GM21529 (cell line): Measurements from ENCODE around the gene NFIX.
"Not testable (repeated sequence)": the region's sequence is repeated elsewhere in the genome, so short reads cannot be mapped to it uniquely, and the experiment has no call there.

Experiments
- ATAC-seq: cut with Tn5 transposase; IDR thresholded peaks from one replicate; pipeline ENCODE4 v1.9.1; 2021; ENCODE audit not compliant: unreplicated experiment

Gene NFIX

GRCh38 chr19:12994701-12995595, at the start of gene NFIX:
Gene NFIX (plus strand): TSS chr19:12995475. CDS start chr19:12995838, 363 bp downstream.
- no peak for ATAC-seq

- peak; percentile 60 for ATAC-seq
Observed at GRCh38 chr19:12945479-12946091, 49.7 kb upstream of the NFIX start, which contains the start of gene RAD23A. Gene RAD23A (plus strand): TSS chr19:12945862. CDS start chr19:12945949, 87 bp downstream.

GRCh38 chr19:12946092-12946721, 49.1 kb upstream of the NFIX start:
- ATAC-seq = peak; percentile 37

- no peak for ATAC-seq
Observed at GRCh38 chr19:12946731-12947496, 48.4 kb upstream of the NFIX start.

GRCh38 chr19:12947702-12948611, 47.3 kb upstream of the NFIX start:
- no peak for ATAC-seq

GRCh38 chr19:12948612-12949362, 46.5 kb upstream of the NFIX start:
- ATAC-seq = no peak

GRCh38 chr19:12949363-12950283, 45.7 kb upstream of the NFIX start:
- ATAC-seq = no peak

GRCh38 chr19:12952050-12952449, 43.2 kb upstream of the NFIX start:
- not testable (repeated sequence) for ATAC-seq

- no peak for ATAC-seq
Observed at GRCh38 chr19:12952488-12953137, 42.7 kb upstream of the NFIX start.

- no peak for ATAC-seq
Observed at GRCh38 chr19:12953138-12953798, 42.0 kb upstream of the NFIX start.

- no peak for ATAC-seq
Observed at GRCh38 chr19:12953799-12954611, 41.3 kb upstream of the NFIX start.

GRCh38 chr19:12954612-12954962, 40.7 kb upstream of the NFIX start:
- no peak for ATAC-seq

- ATAC-seq = not testable (repeated sequence)
Observed at GRCh38 chr19:12955575-12955974, 39.7 kb upstream of the NFIX start.

GRCh38 chr19:12955996-12956395, 39.3 kb upstream of the NFIX start:
- no peak for ATAC-seq

- ATAC-seq = peak; percentile 65
Observed at GRCh38 chr19:12956446-12957388, 38.6 kb upstream of the NFIX start, which contains the start of gene GADD45GIP1. Gene GADD45GIP1 (minus strand): TSS chr19:12957223. CDS start chr19:12957212, 11 bp downstream.
